SU-DHL-6 (cell line): ENCODE measurements around the gene TSHZ3.

Experiments used
- EZH2phosphoT487 ChIP-seq: fragments of 200-600 bp; sonication (generic), shearing (Covaris generic); conservative IDR thresholded peaks from 2 replicates; pipeline ENCODE4 v1.6.1; 2018; ENCODE audit warnings: mild to moderate bottlenecking, antibody characterized with exemption, low read length, moderate library complexity, mixed read lengths
- TF ChIP-seq, protein P1 (sequence below): fragments of 200-600 bp; sonication (generic); IDR thresholded peaks from one replicate; pipeline ENCODE4 v1.5.1; 2017; ENCODE audit warnings: antibody characterized with exemption, mild to moderate bottlenecking, low read length, moderate library complexity; ENCODE audit not compliant: insufficient read depth, poor library complexity, severe bottlenecking

DNA sequence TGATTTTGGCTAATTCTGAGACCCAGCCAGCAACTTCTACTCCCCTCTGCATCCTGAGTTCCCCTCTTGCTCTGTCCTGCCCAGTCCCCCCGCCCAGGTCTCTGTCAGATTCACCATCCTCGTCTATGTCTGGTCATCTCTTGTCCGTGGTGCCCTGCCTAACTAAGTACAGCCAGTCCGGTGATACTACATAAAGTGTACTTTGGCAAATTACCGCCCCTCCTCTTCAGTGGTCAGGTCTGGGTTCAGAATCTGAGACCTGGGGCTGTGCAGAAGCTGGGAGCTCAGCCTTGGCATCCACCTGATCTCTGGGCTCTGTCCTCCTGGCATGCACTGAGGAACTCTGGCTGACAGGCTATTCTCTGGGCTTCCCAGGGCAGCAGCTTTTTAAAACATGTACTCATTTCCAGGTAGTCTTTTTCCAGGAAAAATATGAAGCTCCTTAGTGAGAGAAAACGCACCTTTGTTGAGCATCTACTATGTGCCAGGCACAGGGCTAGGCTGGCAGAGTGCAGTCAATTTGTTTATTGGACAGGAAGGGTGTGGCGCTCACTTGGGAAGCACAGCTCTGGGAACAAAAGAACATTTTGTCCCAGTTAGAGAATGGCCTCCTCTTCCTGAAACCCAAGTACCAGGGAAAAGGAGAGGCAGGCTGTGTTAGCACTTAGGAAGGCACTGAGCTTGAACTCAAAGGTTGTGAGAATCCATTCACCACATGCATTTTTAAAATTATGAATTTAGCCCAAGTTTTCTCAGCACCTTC is 88.9 kb downstream of the TSHZ3 start:
- TF ChIP-seq, protein P1, sequence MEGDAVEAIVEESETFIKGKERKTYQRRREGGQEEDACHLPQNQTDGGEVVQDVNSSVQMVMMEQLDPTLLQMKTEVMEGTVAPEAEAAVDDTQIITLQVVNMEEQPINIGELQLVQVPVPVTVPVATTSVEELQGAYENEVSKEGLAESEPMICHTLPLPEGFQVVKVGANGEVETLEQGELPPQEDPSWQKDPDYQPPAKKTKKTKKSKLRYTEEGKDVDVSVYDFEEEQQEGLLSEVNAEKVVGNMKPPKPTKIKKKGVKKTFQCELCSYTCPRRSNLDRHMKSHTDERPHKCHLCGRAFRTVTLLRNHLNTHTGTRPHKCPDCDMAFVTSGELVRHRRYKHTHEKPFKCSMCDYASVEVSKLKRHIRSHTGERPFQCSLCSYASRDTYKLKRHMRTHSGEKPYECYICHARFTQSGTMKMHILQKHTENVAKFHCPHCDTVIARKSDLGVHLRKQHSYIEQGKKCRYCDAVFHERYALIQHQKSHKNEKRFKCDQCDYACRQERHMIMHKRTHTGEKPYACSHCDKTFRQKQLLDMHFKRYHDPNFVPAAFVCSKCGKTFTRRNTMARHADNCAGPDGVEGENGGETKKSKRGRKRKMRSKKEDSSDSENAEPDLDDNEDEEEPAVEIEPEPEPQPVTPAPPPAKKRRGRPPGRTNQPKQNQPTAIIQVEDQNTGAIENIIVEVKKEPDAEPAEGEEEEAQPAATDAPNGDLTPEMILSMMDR, result no peak
- no peak for TF ChIP-seq EZH2phosphoT487
